ENCODE measurements around the gene GPER1.
"Not testable (repeated sequence)": the region's sequence is repeated elsewhere in the genome, so short reads cannot be mapped to it uniquely, and the experiment has no call there.

Gene GPER1

GRCh38 chr7:1103789-1104515 lies 16.0 kb downstream of the GPER1 start:
- no peak for DNase-seq (ENCODE audit: low read depth in 2 of 2)

GRCh38 chr7:1104516-1105179 lies 16.7 kb downstream of the GPER1 start:
- no peak for DNase-seq (ENCODE audit: low read depth in 2 of 2)

DNA sequence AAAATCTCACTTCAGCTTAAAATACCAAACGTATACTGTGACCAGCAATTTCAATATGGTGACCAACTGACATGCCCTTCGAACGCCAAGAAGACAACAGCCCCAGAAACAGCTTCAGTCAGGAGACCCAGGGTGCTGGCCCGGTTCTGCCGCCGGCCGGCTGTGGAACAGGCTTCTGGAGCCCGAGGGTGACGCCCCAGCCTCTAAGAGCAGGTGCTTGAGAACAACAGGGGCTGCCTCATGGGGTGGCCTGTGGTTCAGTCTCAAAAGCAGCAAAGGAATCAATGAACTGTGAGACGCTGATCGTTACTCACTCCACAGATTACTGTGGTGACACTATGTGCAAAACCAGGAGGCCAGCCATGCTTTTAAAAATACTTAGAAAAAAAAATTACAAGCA lies 17.3 kb downstream of the GPER1 start:
- DNase-seq (ENCODE audit: low read depth in 2 of 2) = no peak

DNA sequence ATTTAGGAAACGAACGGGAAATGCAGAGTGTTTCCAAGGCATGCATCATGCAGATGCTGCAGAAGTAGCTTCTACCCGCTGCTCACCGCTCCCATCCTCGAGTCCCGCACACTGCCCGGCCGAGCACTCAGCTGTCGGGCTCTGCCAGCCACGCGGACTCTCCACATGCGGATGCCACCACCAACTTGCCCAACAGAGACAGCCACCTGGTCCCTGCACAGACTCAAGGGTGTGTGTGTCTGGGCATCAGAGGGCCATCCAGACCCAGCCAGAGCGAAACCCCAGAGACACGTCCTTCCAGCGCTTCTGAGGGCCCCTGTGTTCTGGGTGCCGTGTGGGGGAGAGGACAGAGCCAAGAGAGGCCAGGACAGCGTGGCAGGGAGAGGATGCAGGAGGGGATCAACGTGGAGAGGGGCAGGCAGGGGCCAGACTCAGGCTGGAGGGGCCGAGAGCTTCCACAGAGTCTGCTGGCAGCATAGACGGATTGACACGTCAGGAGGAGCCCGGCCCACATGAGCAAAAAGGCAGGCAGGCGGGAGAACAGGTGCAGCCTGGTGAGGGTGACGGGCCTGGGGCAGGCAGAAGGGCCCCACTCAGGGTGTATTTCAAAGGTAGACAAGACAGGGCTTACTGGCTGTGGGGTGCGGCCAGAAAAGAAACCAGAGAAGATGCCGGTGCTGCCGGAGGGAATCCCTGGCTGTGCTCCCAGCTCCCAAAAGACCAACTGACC lies 18.3 kb downstream of the GPER1 start:
- no peak for DNase-seq (ENCODE audit: low read depth in 2 of 2)

DNA sequence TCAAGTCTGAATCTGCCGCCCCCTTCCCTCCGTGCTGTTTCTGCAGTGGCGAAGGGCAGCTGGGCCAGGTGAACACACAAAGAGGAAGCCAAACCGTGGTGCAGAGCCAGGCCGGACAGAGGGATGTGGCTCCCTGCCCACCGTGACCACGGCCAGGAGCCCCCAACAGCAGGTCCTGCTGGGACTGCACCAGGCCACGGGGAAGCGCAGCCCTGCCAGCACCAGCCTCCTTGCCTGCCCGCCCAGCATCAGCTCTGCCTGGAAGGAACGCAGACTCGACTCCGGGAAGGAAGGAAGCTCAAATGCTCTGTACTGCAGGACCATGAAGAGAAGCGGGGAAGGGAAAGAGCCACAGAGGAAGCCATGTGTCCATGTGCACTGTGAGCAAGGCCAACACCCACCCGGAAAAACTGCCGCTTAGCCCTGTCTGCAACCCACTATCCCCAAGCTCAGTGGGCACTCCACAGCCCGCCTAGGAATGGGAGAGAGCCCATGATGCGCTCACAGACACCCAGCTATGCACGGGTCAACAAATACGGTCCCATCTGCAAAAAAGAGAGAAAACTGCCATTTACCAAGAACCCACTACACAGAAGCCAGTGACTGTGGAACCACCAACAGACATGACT lies 19.0 kb downstream of the GPER1 start:
- DNase-seq (ENCODE audit: low read depth in 2 of 2) = no peak

DNA sequence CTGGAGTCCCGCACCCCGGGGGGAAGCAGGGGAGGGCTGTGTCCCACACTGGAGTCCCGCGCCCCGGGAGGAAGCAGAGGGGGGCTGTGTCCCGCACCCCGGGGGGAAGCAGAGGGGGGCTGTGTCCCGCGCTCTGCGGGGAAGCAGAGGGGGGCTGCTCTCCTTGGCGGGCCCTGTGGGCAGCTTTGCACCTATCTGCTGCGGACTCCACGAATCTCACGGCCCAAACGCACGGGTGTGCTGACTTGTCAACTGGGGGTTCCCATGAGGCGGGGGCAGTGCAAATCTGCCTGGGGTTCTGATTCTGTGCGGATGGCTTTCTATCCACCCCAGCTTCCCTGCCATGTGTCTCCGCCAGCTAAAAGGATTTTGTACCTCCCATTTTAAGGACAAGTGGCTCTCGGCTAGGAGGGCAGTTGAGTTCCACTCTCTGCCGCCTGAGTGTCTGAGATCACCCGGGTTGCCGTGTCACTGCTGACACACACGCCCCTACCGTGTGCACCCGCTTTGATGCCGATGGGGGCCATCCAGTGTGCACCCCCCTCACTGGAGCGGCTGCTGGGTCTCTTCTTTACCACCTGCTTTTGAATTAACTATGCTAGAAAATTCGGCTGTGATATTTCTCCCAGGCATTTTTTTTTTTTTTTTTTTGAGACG lies 20.5 kb downstream of the GPER1 start:
- DNase-seq (ENCODE audit: low read depth in 2 of 2) = no peak

DNA sequence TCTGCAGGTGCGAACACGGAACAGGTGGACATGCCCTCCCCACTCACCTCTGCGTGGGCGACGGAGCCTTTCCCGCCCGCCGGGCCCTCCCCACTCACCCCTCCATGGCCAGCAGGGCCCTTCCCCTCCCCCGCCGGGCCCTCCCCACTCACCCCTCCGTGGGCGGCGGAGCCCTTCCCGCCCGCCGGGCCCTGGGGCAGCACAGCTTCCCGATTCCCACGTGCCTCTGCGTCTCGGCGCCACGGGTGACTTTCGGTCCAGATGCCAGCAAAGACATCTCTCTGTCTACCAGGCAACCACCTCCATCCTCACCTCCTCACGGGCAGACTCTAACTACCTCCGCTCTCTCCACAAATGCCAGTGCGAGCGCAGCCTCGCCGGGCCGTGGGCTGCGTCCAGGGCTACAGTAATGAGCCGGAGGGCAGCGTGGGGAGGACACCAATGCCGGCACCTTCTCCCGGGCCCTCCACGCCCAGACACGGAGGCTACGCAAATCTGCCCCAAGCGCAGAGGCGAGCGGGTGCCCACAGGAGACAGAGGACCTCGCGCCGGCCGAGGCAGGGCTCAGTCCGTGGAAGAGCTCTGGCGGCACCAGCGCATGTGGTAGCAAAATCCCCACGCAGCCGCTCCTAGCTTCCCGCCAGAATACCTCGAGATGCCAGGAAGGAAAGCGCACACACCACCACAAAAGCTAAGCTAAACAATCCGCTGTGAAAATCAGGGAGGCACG lies 21.8 kb downstream of the GPER1 start:
- DNase-seq (ENCODE audit: low read depth in 2 of 2) = no peak

- DNase-seq (ENCODE audit: low read depth in 2 of 2) = no peak
Measured at GRCh38 chr7:1110358-1110757, 22.4 kb downstream of the GPER1 start.

GRCh38 chr7:1111156-1111555 lies 23.2 kb downstream of the GPER1 start:
- DNase-seq (ENCODE audit: low read depth in 2 of 2) = no peak

GRCh38 chr7:1112109-1112508 lies 24.2 kb downstream of the GPER1 start:
- DNase-seq (ENCODE audit: low read depth in 2 of 2) = no peak

DNA sequence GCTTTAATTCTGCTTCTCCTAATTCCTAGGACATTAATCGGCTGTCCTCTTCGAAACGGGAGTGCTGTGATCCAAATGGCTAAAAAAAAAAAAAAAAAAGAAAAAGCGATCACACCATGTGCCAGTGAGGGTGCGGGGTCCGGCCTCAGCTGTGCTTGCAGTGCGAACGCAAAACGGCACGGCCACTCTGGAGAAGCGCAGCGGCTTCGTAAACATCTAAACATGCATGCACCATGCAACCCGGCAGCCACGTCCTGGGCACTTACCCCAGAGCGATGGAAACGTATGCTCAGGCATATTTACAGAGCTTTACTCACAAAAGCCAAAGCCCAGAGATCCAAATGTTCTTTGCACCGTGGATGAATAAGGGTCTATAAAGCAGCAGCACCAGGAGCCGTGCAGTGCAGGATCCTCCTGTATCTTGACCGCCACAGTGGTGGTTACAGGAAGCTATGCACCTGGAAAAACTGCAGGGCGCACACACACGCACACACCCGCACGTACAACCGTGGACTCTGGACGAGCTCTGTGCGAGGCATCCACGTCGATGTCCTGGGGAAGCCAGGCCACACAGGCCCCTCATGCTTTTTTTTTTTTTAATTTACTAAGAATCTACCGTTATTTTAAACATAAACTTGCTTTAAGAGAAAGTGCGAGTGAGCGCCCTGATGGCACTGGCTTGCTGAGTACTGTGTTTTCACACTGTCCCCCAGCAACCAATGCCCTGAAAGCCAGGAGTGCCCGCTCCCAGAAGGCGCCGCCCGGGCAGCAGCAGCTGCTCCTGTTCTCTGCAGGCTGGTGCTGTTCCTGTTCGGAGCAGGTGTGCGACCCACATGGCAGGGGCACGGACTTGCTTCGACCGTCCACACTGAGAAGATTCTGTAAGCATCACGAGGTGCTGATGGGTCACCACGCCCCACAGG lies 25.0 kb downstream of the GPER1 start:
- DNase-seq (ENCODE audit: low read depth in 2 of 2) = no peak

GRCh38 chr7:1113548-1113885 lies 25.6 kb downstream of the GPER1 start:
- DNase-seq (ENCODE audit: low read depth in 2 of 2) = no peak

DNA sequence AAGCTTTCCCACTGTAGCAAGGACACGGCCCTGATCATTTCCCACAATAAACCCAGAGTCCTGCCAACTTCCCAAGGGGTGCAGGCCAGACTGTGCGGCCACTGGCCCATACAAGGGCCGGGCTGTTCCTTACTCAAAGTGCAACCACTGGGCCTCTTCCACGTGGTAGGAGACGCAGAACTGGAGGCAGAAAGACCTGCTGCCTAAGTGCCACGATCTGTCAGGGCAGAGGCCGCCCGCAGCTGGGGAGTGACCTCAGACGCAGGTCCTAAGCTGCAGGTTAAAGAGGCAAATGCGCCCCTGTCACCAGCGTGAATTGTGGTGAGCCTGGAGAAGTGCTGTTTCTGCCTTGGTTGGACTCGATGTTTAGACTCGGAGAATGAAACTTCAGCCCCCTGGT lies 26.2 kb downstream of the GPER1 start:
- no peak for DNase-seq (ENCODE audit: low read depth in 2 of 2)

GRCh38 chr7:1114505-1114904 lies 26.6 kb downstream of the GPER1 start:
- DNase-seq (ENCODE audit: low read depth in 2 of 2) = no peak

- not testable (repeated sequence) for DNase-seq (ENCODE audit: low read depth in 2 of 2)
Measured at GRCh38 chr7:1115171-1116045, 27.5 kb downstream of the GPER1 start.

GRCh38 chr7:1116383-1117008 lies 28.6 kb downstream of the GPER1 start:
- DNase-seq (ENCODE audit: low read depth in 2 of 2) = not testable (repeated sequence)

DNA sequence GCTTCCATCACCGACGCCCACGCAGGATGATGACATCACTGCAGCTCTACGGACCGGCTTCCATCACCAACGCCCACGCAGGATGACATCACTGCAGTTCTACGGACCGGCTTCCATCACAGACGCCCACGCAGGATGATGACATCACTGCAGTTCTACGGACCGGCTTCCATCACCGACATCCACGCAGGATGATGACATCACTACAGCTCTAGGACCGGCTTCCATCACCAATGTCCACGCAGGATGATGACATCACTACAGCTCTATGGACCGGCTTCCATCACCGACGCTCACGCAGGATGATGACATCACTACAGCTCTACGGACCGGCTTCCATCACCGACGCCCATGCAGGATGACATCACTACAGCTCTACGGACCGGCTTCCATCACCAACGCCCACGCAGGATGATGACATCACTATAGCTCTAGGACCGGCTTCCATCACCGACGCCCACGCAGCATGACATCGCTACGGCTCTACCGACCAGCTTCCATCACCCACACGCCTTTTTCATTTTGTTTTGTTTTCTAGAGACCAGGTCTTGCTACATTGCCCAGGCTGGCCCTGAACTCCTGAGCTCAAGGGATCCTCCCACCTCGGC lies 29.5 kb downstream of the GPER1 start:
- DNase-seq (ENCODE audit: low read depth in 2 of 2) = no peak

DNA sequence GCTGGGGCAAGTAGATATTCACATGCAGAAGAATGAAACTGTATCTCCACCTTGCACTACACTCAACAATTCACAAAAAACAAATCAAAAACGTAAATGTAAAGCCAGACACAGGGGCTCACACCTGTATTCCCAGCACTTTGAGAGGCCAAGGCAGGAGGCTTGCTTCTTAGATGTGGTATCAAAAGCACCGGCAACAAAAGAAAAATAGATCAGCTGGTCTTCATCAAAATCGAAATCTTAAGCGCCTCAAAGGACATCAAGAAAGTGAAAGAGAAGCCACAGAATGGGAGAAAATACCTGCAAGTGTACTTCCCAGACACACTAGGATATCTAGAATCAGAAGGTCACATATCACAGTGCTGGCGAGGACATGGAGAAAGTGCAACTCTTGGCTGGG lies 31.3 kb downstream of the GPER1 start:
- no peak for DNase-seq (ENCODE audit: low read depth in 2 of 2)
